H9 (cell line): ENCODE measurements around the gene ADRA2A. TPM values are rescaled to one million over a fixed set of nuclear protein-coding genes. Genes with fewer than 3 reads are reported as not detected.
A peak's percentile ranks its signal among the peaks of the same experiment; 100 is the strongest.

Experiments
- DNase-seq: peaks from one replicate; pipeline ENCODE4 v3.0.0-alpha.2; 2017
- H2AFZ ChIP-seq: one replicate; pipeline ENCODE4 v1.6.1; 2013; ENCODE audit warnings: mild to moderate bottlenecking, low read length, control low read depth, moderate library complexity
- H2AK5ac ChIP-seq: 2 replicates; pipeline ENCODE4 v1.6.1; 2013; ENCODE audit warnings: low read length, control low read depth, mixed read lengths; ENCODE audit not compliant: insufficient read length
- H2BK120ac ChIP-seq: one replicate; pipeline ENCODE4 v1.6.1; 2013; ENCODE audit warnings: low read depth, mild to moderate bottlenecking, low read length, control low read depth, inconsistent platforms; ENCODE audit not compliant: poor library complexity, severe bottlenecking
- H2BK12ac ChIP-seq: 2 replicates; pipeline ENCODE4 v1.6.1; 2013; ENCODE audit warnings: low read length, control low read depth, mixed read lengths, low read depth; ENCODE audit not compliant: insufficient read length
- H2BK15ac ChIP-seq: 2 replicates; pipeline ENCODE4 v1.6.1; 2013; ENCODE audit warnings: low read depth, low read length, control low read depth
- H2BK20ac ChIP-seq: one replicate; pipeline ENCODE4 v1.6.1; 2013; ENCODE audit warnings: low read depth, mild to moderate bottlenecking, low read length, control low read depth, inconsistent platforms; ENCODE audit not compliant: poor library complexity, severe bottlenecking
- H2BK5ac ChIP-seq: 2 replicates; pipeline ENCODE4 v1.6.1; 2013; ENCODE audit warnings: low read length, control low read depth, mixed read lengths; ENCODE audit not compliant: insufficient read length
- H3K14ac ChIP-seq: 2 replicates; pipeline ENCODE4 v1.6.1; 2013; ENCODE audit warnings: low read length, control low read depth; ENCODE audit not compliant: insufficient read depth
- H3K18ac ChIP-seq: 2 replicates; pipeline ENCODE4 v1.6.1; 2013; ENCODE audit warnings: low read depth, mild to moderate bottlenecking, mixed read lengths, low read length, control low read depth; ENCODE audit not compliant: insufficient read length
- H3K23ac ChIP-seq: 2 replicates; pipeline ENCODE4 v1.6.1; 2013; ENCODE audit warnings: low read length, control low read depth, mixed read lengths, low read depth; ENCODE audit not compliant: insufficient read length
- H3K23me2 ChIP-seq: 2 replicates; pipeline ENCODE4 v1.6.1; 2013; ENCODE audit warnings: low read depth, mild to moderate bottlenecking, mixed read lengths, low read length, control low read depth; ENCODE audit not compliant: insufficient read length, poor library complexity, severe bottlenecking
- H3K27ac ChIP-seq: 2 replicates; pipeline ENCODE4 v1.5.1; 2013; ENCODE audit warnings: low read length, control low read depth, mixed read lengths, low read depth; ENCODE audit not compliant: insufficient read length
- H3K27me3 ChIP-seq: 2 replicates; pipeline ENCODE4 v1.6.1; 2013; ENCODE audit warnings: low read length, control low read depth, inconsistent platforms; ENCODE audit not compliant: insufficient read depth
- H3K4ac ChIP-seq: 2 replicates; pipeline ENCODE4 v1.6.1; 2013; ENCODE audit warnings: low read depth, mild to moderate bottlenecking, control low read depth, inconsistent platforms, low read length, moderate library complexity
- H3K4me1 ChIP-seq: 2 replicates; pipeline ENCODE4 v1.6.1; 2013; ENCODE audit warnings: low read length, control low read depth, inconsistent platforms; ENCODE audit not compliant: insufficient read depth
- H3K4me2 ChIP-seq: 2 replicates; pipeline ENCODE4 v1.6.1; 2013; ENCODE audit warnings: low read length, control low read depth, mixed read lengths; ENCODE audit not compliant: insufficient read length, insufficient read depth
- H3K56ac ChIP-seq: 2 replicates; pipeline ENCODE4 v1.6.1; 2013; ENCODE audit warnings: low read depth, mild to moderate bottlenecking, mixed read lengths, low read length, control low read depth; ENCODE audit not compliant: insufficient read length
- H3K79me1 ChIP-seq: 2 replicates; pipeline ENCODE4 v1.6.1; 2013; ENCODE audit warnings: low read depth, mild to moderate bottlenecking, moderate library complexity, low read length, control low read depth, inconsistent platforms; ENCODE audit not compliant: insufficient read depth, poor library complexity, severe bottlenecking
- H3K79me2 ChIP-seq: 2 replicates; pipeline ENCODE4 v1.6.1; 2013; ENCODE audit warnings: low read length, control low read depth, inconsistent platforms; ENCODE audit not compliant: insufficient read depth
- H3K9ac ChIP-seq: 2 replicates; pipeline ENCODE4 v1.6.1; 2013; ENCODE audit warnings: low read length, control low read depth, mixed read lengths; ENCODE audit not compliant: insufficient read length; ENCODE audit errors: extremely low read depth
- H3K9me3 ChIP-seq: one replicate; pipeline ENCODE4 v1.6.1; 2013; ENCODE audit warnings: low read depth, low read length, inconsistent platforms; ENCODE audit not compliant: control insufficient read depth
- H3T11ph ChIP-seq: one replicate; pipeline ENCODE4 v1.6.1; 2013; ENCODE audit warnings: mild to moderate bottlenecking, low read length, control low read depth, inconsistent platforms
- H4K20me1 ChIP-seq: one replicate; pipeline ENCODE4 v1.6.1; 2013; ENCODE audit not compliant: control insufficient read depth, insufficient read length, insufficient read depth
- H4K5ac ChIP-seq: 2 replicates; pipeline ENCODE4 v1.6.1; 2013; ENCODE audit warnings: low read depth, mild to moderate bottlenecking, mixed read lengths, low read length, control low read depth; ENCODE audit not compliant: insufficient read length
- H4K8ac ChIP-seq: replicated peaks from 2 replicates; pipeline ENCODE4 v1.6.1; 2013; ENCODE audit warnings: low read length, control low read depth, mixed read lengths, low read depth; ENCODE audit not compliant: insufficient read length
- H4K91ac ChIP-seq: 2 replicates; pipeline ENCODE4 v1.6.1; 2013; ENCODE audit warnings: low read depth, mild to moderate bottlenecking, moderate library complexity, mixed read lengths, low read length, control low read depth; ENCODE audit not compliant: insufficient read length
- H3K27ac Mint-ChIP-seq, 3 experiments: 2 replicates in 2 of 3; 3 replicates in 1 of 3; pipeline ENCODE4 v1.8.0; 2020 to 2021; ENCODE audit warnings: mixed read lengths in 3 of 3, mild to moderate bottlenecking in 1 of 3, moderate library complexity in 1 of 3
- H3K27me3 Mint-ChIP-seq: 2 replicates; pipeline ENCODE4 v1.8.0; 2021; ENCODE audit warnings: low read depth, mild to moderate bottlenecking, moderate library complexity, mixed read lengths
- H3K36me3 Mint-ChIP-seq, 3 experiments: 2 replicates in 2 of 3; 3 replicates in 1 of 3; pipeline ENCODE4 v1.8.0; 2020 to 2021; ENCODE audit warnings: low read depth in 3 of 3, mixed read lengths in 3 of 3; ENCODE audit not compliant: insufficient read depth in 1 of 3
- H3K4me1 Mint-ChIP-seq, 2 experiments: 2 replicates each; pipeline ENCODE4 v1.8.0; 2020; ENCODE audit warnings: mixed read lengths in 2 of 2
- H3K4me3 Mint-ChIP-seq, 2 experiments: 2 replicates in 1 of 2; 3 replicates in 1 of 2; pipeline ENCODE4 v1.8.0; 2020 to 2021; ENCODE audit warnings: mild to moderate bottlenecking in 2 of 2, mixed read lengths in 2 of 2, moderate library complexity in 1 of 2
- H3K9me3 Mint-ChIP-seq, 2 experiments: 2 replicates in 1 of 2; 3 replicates in 1 of 2; pipeline ENCODE4 v1.8.0; 2020; ENCODE audit warnings: mild to moderate bottlenecking in 2 of 2, mixed read lengths in 2 of 2, moderate library complexity in 1 of 2
- WGBS: extraction: QIAGEN DNeasy Blood & Tissue Kit; methylation state at CpG from one replicate; pipeline ENCODE4 v1.1.7; 2013; ENCODE audit warnings: missing lambda C conversion rate, low lambda C conversion rate, mixed read lengths; ENCODE audit not compliant: insufficient read length; ENCODE audit errors: extremely low coverage; 5-methylcytosine and 5-hydroxymethylcytosine counted together
- total RNA-seq: library from RNA; stranded (reverse); gene quantifications from 2 replicates; pipeline ENCODE4 v1.2.1, GENCODE V29; 2021
- TF ChIP-seq, protein P1 (sequence below): fragments of 200-600 bp; sonication (generic); conservative IDR thresholded peaks from 3 replicates; pipeline ENCODE4 v1.8.0; 2021; ENCODE audit warnings: antibody characterized with exemption, mild to moderate bottlenecking

Gene ADRA2A
- total RNA-seq, 1 experiment from 2014 or later, result 1.4 TPM

GRCh38 chr10:111075577-111076185 is 1.1 kb upstream of the ADRA2A start:
- H3K56ac ChIP-seq, result no peak overlapping the region
- DNase-seq, result no peak
- no CpG with 5 or more reads among the region's 18 CpGs for WGBS
- no peak overlapping the region for H3K27ac Mint-ChIP-seq
- no peaks in the 10 kb centered on the region for H3K79me1 ChIP-seq
- H3K14ac ChIP-seq, result no peak overlapping the region
- H3K4me1 ChIP-seq, result no peaks in the 10 kb centered on the region
- H3K36me3 Mint-ChIP-seq, result peaks cover 0 to 8% (median 2%) of the 10 kb centered on the region in 3 experiments; a peak in 2 of 7 replicates
- H2BK5ac ChIP-seq, result no peak overlapping the region
- no peak overlapping the region for H3K27ac ChIP-seq
- peaks cover 0 to 4% of the 10 kb centered on the region in 2 experiments; a peak in 3 of 5 replicates for H3K9me3 Mint-ChIP-seq
- no peak overlapping the region for H4K91ac ChIP-seq
- no peak overlapping the region for H4K8ac ChIP-seq
- no peak overlapping the region for H3K4ac ChIP-seq
- H3T11ph ChIP-seq, result no peak overlapping the region
- H4K20me1 ChIP-seq, result no peaks in the 10 kb centered on the region
- H3K18ac ChIP-seq, result no peak overlapping the region
- H2BK20ac ChIP-seq, result no peak overlapping the region
- no peaks in the 10 kb centered on the region for H3K79me2 ChIP-seq
- H2BK12ac ChIP-seq, result no peak overlapping the region
- H3K27me3 Mint-ChIP-seq, result peaks cover 70% of the 10 kb centered on the region
- TF ChIP-seq, protein P1, sequence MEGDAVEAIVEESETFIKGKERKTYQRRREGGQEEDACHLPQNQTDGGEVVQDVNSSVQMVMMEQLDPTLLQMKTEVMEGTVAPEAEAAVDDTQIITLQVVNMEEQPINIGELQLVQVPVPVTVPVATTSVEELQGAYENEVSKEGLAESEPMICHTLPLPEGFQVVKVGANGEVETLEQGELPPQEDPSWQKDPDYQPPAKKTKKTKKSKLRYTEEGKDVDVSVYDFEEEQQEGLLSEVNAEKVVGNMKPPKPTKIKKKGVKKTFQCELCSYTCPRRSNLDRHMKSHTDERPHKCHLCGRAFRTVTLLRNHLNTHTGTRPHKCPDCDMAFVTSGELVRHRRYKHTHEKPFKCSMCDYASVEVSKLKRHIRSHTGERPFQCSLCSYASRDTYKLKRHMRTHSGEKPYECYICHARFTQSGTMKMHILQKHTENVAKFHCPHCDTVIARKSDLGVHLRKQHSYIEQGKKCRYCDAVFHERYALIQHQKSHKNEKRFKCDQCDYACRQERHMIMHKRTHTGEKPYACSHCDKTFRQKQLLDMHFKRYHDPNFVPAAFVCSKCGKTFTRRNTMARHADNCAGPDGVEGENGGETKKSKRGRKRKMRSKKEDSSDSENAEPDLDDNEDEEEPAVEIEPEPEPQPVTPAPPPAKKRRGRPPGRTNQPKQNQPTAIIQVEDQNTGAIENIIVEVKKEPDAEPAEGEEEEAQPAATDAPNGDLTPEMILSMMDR, result no peak
- H3K9ac ChIP-seq, result no peak overlapping the region
- H3K23me2 ChIP-seq, result peaks cover 4% of the 10 kb centered on the region
- no peaks in the 10 kb centered on the region for H3K9me3 ChIP-seq
- no peak overlapping the region for H4K5ac ChIP-seq
- peak overlapping the region; percentile 60 for H3K4me2 ChIP-seq
- H2AFZ ChIP-seq, result no peak overlapping the region
- H3K4me3 Mint-ChIP-seq, result peak overlapping the region; percentile 68 to 82; a peak in 4 of 5 replicates
- no peak overlapping the region for H3K23ac ChIP-seq
- H3K4me1 Mint-ChIP-seq, result peaks cover 7 to 10% of the 10 kb centered on the region in 2 experiments
- H3K27me3 ChIP-seq, result peaks cover 28% of the 10 kb centered on the region; the same call in 1 of the 2 replicates
- H2BK120ac ChIP-seq, result no peak overlapping the region
- no peak overlapping the region for H2BK15ac ChIP-seq
- H2AK5ac ChIP-seq, result no peak overlapping the region
